HepG2 (cell line): ENCODE data around the gene UBE2S. TPM values are rescaled to one million over a fixed set of nuclear protein-coding genes. Genes with fewer than 3 reads are reported as not detected.
A peak's percentile ranks its signal among the peaks of the same experiment; 100 is the strongest.

Experiments
- CBFB ChIP-seq: sonication (generic); formaldehyde crosslinking; IDR thresholded peaks from 2 replicates; pipeline ENCODE4 v1.4.0; 2020; ENCODE audit warnings: missing genetic modification reagents
- CHD4 ChIP-seq: fragments of 200-600 bp; sonication (generic); IDR thresholded peaks from 2 replicates; pipeline ENCODE4 v1.7.0; 2017; ENCODE audit warnings: mild to moderate bottlenecking, low read length, borderline replicate concordance
- EED ChIP-seq: sonication (generic); formaldehyde crosslinking; IDR thresholded peaks from 2 replicates; pipeline ENCODE4 v1.5.0; 2020; ENCODE audit warnings: mild to moderate bottlenecking, missing genetic modification reagents
- ELF3 ChIP-seq: IDR thresholded peaks from 2 replicates; pipeline ENCODE4 v1.6.1; 2016; ENCODE audit warnings: missing genetic modification reagents, missing compliant biosample characterization
- ESRRA ChIP-seq: sonication (generic); formaldehyde crosslinking; IDR thresholded peaks from 2 replicates; pipeline ENCODE4 v1.5.1; 2020; ENCODE audit warnings: mild to moderate bottlenecking, low read depth, missing genetic modification reagents
- FOXA3 ChIP-seq: IDR thresholded peaks from 2 replicates; pipeline ENCODE4 v1.6.1; 2016; ENCODE audit warnings: missing genetic modification reagents, missing compliant biosample characterization
- KDM5B ChIP-seq: sonication (generic); formaldehyde crosslinking; IDR thresholded peaks from 2 replicates; pipeline ENCODE4 v1.4.0; 2020; ENCODE audit warnings: missing genetic modification reagents, mild to moderate bottlenecking, borderline replicate concordance
- KLF16 ChIP-seq, 2 experiments: sonication (generic) in 1 of 2; formaldehyde crosslinking in 1 of 2; IDR thresholded peaks; 2 replicates each; pipeline versions ENCODE4 v1.6.1 to v1.8.0; 2016 to 2023; ENCODE audit warnings: missing genetic modification reagents in 2 of 2, missing compliant biosample characterization in 1 of 2
- MBD4 ChIP-seq: IDR thresholded peaks from 2 replicates; pipeline ENCODE4 v1.6.1; 2012; ENCODE audit warnings: low read length, inconsistent platforms, borderline replicate concordance
- MBNL3 ChIP-seq: fragments of 250-450 bp; sonication (Bioruptor Pico); conservative IDR thresholded peaks from 2 replicates; pipeline ENCODE4 v1.8.0; 2022; ENCODE audit warnings: mild to moderate bottlenecking, inconsistent platforms
- PHB2 ChIP-seq: fragments of 450-650 bp; IDR thresholded peaks from 2 replicates; pipeline ENCODE4 v1.6.1; 2018; ENCODE audit not compliant: partially characterized antibody
- REL ChIP-seq: sonication (generic); formaldehyde crosslinking; conservative IDR thresholded peaks from 2 replicates; pipeline ENCODE4 v1.8.0; 2022; ENCODE audit warnings: mild to moderate bottlenecking, missing genetic modification reagents, moderate library complexity
- SIX1 ChIP-seq: sonication (generic); formaldehyde crosslinking; IDR thresholded peaks from 2 replicates; pipeline ENCODE4 v1.4.0; 2020; ENCODE audit warnings: missing genetic modification reagents, borderline replicate concordance
- SRSF1 ChIP-seq: fragments of 200-400 bp; formaldehyde crosslinking; optimal IDR thresholded peaks from 2 replicates; pipeline ENCODE3; 2017; ENCODE audit warnings: mild to moderate bottlenecking, low read depth, low read length, moderate library complexity
- TBL1XR1 ChIP-seq: fragments of 150-350 bp; IDR thresholded peaks from 2 replicates; pipeline ENCODE4 v1.6.1; 2014; ENCODE audit warnings: borderline replicate concordance, low read length; ENCODE audit not compliant: partially characterized antibody
- U2AF1 ChIP-seq: fragments of 200-400 bp; formaldehyde crosslinking; optimal IDR thresholded peaks from 2 replicates; pipeline ENCODE3; 2017; ENCODE audit warnings: mild to moderate bottlenecking, low read depth, low read length
- ZBTB7B ChIP-seq: sonication (generic); formaldehyde crosslinking; IDR thresholded peaks from 2 replicates; pipeline ENCODE4 v1.4.0; 2020; ENCODE audit warnings: missing genetic modification reagents
- ZC3H13 ChIP-seq: sonication (generic); formaldehyde crosslinking; IDR thresholded peaks from 2 replicates; pipeline ENCODE4 v1.8.1; 2023; ENCODE audit warnings: mild to moderate bottlenecking, missing genetic modification reagents, moderate library complexity
- ZFAT ChIP-seq: sonication (generic); formaldehyde crosslinking; conservative IDR thresholded peaks from 2 replicates; pipeline ENCODE4 v1.8.1; 2023; ENCODE audit warnings: missing genetic modification reagents, inconsistent platforms
- ZFP1 ChIP-seq: IDR thresholded peaks from 2 replicates; pipeline ENCODE4 v1.6.1; 2016
- ZNF251 ChIP-seq: sonication (generic); formaldehyde crosslinking; IDR thresholded peaks from 2 replicates; pipeline ENCODE4 v1.9.0; 2021; ENCODE audit warnings: mild to moderate bottlenecking, missing genetic modification reagents
- ZNF451 ChIP-seq: sonication (generic); formaldehyde crosslinking; IDR thresholded peaks from 2 replicates; pipeline ENCODE4 v1.5.0; 2020; ENCODE audit warnings: mild to moderate bottlenecking, missing genetic modification reagents
- ZSCAN31 ChIP-seq: sonication (generic); formaldehyde crosslinking; IDR thresholded peaks from 2 replicates; pipeline ENCODE4 v1.5.0; 2020; ENCODE audit warnings: low read depth, mild to moderate bottlenecking, missing genetic modification reagents
- polyA plus RNA-seq, 8 experiments: library from polyadenylated mRNA; depleted of rRNA in 3 of 8; stranded (reverse) in 7 of 8; unstranded in 1 of 8; fragments of >200 nt; fragmentation: Illumina TruSeq in 4 of 8; extraction: Trizol in 4 of 8; gene quantifications; 2 replicates each; pipeline versions ENCODE4 v1.2.1 to v1.2.3, GENCODE V29; 2011 to 2016; ENCODE audit warnings: low read depth in 4 of 8, missing spikeins in 1 of 8, mixed read lengths in 1 of 8; ENCODE audit not compliant: insufficient read depth in 1 of 8
- total RNA-seq, 5 experiments: library from RNA; depleted of rRNA; stranded (reverse); fragments of >200 nt; fragmentation: Illumina TruSeq; extraction: Trizol; gene quantifications; 2 replicates each; pipeline ENCODE4 v1.2.3, GENCODE V29; 2016; ENCODE audit warnings: low read depth in 1 of 5
- TF ChIP-seq, protein P1 (sequence below): IDR thresholded peaks from 2 replicates; pipeline ENCODE4 v1.6.1; 2016; ENCODE audit warnings: low read depth, missing genetic modification reagents, missing compliant biosample characterization
- TF ChIP-seq, protein P2 (sequence below): sonication (generic); formaldehyde crosslinking; IDR thresholded peaks from 2 replicates; pipeline ENCODE4 v1.8.0; 2022; ENCODE audit warnings: mild to moderate bottlenecking, missing genetic modification reagents, moderate library complexity

UBE2S gene
- total and polyA plus RNA-seq, 2 of the 13 experiments (the other 11 are each of a cell fraction or from before 2014, with no cell fraction given), result 32.2 to 39.3 TPM

DNA sequence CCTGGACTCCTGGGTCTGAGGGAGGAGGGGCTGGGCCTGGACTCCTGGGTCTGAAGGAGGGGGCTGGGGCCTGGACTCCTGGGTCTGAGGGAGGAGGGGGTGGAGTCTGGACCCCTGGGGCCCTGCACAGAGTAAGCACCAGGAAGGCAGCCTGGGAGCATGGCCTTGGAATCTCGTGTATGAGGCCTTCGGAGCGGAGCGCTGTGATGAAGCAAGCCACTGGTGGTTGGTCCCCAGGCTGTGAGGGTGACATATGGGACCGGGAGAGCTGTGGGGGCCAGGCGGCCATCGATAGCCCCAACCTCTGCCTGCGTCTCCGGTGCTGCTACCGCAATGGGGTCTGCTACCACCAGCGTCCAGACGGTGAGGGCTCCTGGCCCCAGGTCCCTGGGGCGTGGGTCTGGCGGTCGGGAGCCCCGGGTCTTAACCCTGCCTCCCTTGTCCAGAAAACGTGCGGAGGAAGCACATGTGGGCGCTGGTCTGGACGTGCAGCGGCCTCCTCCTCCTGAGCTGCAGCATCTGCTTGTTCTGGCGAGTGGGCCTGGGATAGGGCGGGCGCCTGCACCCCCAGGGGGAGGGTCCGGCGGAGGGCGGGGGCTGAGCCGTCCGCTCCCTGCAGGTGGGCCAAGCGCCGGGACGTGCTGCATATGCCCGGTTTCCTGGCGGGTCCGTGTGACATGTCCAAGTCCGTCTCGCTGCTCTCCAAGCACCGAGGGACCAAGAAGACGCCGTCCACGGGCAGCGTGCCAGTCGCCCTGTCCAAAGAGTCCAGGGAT lies 30.0 kb downstream of the UBE2S start (continued):
- TF ChIP-seq ZFAT (CRISPR knock-in tag) (no peak), EED (no peak), MBD4 (no peak), CHD4 (no peak), U2AF1 (no peak), ESRRA (CRISPR knock-in tag) (no peak), KLF16 (CRISPR knock-in tag; IDR thresholded peaks at IDR 0.05) (no peak), SIX1 (CRISPR knock-in tag) (no peak), ZSCAN31 (no peak), SRSF1 (no peak), ELF3 (CRISPR knock-in tag) (0 out of 2 replicates have a peak, but pooled peaks have one; percentile 36), MBNL3 (CRISPR knock-in tag) (no peak), FOXA3 (CRISPR knock-in tag) (0 out of 2 replicates have a peak, but pooled peaks have one; percentile 6), ZNF251 (no peak), TBL1XR1 (no peak), ZBTB7B (CRISPR knock-in tag) (peak; percentile 21; the same call in 1 of the 2 replicates), REL (CRISPR knock-in tag) (no peak), KDM5B (CRISPR knock-in tag) (no peak), ZNF451 (0 out of 2 replicates have a peak, but pooled peaks have one; percentile 41), ZC3H13 (CRISPR knock-in tag) (no peak), CBFB (CRISPR knock-in tag) (no peak), PHB2 (no peak), ZFP1 (no peak)
- TF ChIP-seq, protein P1, sequence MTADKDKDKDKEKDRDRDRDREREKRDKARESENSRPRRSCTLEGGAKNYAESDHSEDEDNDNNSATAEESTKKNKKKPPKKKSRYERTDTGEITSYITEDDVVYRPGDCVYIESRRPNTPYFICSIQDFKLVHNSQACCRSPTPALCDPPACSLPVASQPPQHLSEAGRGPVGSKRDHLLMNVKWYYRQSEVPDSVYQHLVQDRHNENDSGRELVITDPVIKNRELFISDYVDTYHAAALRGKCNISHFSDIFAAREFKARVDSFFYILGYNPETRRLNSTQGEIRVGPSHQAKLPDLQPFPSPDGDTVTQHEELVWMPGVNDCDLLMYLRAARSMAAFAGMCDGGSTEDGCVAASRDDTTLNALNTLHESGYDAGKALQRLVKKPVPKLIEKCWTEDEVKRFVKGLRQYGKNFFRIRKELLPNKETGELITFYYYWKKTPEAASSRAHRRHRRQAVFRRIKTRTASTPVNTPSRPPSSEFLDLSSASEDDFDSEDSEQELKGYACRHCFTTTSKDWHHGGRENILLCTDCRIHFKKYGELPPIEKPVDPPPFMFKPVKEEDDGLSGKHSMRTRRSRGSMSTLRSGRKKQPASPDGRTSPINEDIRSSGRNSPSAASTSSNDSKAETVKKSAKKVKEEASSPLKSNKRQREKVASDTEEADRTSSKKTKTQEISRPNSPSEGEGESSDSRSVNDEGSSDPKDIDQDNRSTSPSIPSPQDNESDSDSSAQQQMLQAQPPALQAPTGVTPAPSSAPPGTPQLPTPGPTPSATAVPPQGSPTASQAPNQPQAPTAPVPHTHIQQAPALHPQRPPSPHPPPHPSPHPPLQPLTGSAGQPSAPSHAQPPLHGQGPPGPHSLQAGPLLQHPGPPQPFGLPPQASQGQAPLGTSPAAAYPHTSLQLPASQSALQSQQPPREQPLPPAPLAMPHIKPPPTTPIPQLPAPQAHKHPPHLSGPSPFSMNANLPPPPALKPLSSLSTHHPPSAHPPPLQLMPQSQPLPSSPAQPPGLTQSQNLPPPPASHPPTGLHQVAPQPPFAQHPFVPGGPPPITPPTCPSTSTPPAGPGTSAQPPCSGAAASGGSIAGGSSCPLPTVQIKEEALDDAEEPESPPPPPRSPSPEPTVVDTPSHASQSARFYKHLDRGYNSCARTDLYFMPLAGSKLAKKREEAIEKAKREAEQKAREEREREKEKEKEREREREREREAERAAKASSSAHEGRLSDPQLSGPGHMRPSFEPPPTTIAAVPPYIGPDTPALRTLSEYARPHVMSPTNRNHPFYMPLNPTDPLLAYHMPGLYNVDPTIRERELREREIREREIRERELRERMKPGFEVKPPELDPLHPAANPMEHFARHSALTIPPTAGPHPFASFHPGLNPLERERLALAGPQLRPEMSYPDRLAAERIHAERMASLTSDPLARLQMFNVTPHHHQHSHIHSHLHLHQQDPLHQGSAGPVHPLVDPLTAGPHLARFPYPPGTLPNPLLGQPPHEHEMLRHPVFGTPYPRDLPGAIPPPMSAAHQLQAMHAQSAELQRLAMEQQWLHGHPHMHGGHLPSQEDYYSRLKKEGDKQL, result no peak
- TF ChIP-seq, protein P2, sequence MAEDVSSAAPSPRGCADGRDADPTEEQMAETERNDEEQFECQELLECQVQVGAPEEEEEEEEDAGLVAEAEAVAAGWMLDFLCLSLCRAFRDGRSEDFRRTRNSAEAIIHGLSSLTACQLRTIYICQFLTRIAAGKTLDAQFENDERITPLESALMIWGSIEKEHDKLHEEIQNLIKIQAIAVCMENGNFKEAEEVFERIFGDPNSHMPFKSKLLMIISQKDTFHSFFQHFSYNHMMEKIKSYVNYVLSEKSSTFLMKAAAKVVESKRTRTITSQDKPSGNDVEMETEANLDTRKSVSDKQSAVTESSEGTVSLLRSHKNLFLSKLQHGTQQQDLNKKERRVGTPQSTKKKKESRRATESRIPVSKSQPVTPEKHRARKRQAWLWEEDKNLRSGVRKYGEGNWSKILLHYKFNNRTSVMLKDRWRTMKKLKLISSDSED (CRISPR knock-in tag), result no peak
